Astrocyte (in vitro differentiated cells and primary cell): ENCODE measurements around the gene SLCO3A1. TPM values are rescaled to one million over a fixed set of nuclear protein-coding genes. Genes with fewer than 3 reads are reported as not detected.

Source experiments
- DNase-seq: peaks from one replicate; pipeline ENCODE4 v3.0.0-alpha.2; 2010; ENCODE audit warnings: low read depth
- FAIRE-seq: peaks from 2 replicates; lab custom pipeline; 2011; peaks lifted over from hg19 to GRCh38; lab: Jason Lieb, UNC
- H2AFZ ChIP-seq: 2 replicates; pipeline ENCODE4 v1.6.0; 2012; ENCODE audit warnings: low read depth, low read length, inconsistent platforms
- H3K27ac ChIP-seq: 2 replicates; pipeline ENCODE4 v1.5.1; 2011; ENCODE audit warnings: low read depth, low read length, inconsistent platforms
- H3K27me3 ChIP-seq: 2 replicates; pipeline ENCODE4 v1.6.0; 2011; ENCODE audit warnings: low read length, inconsistent platforms; ENCODE audit not compliant: insufficient read depth
- H3K36me3 ChIP-seq: 2 replicates; pipeline ENCODE4 v1.5.1; 2011; ENCODE audit warnings: low read length, inconsistent platforms; ENCODE audit not compliant: insufficient read depth
- H3K4me1 ChIP-seq: 2 replicates; pipeline ENCODE4 v1.5.1; 2011; ENCODE audit warnings: low read length, inconsistent platforms; ENCODE audit not compliant: insufficient read depth
- H3K4me2 ChIP-seq: 2 replicates; pipeline ENCODE4 v1.6.0; 2012; ENCODE audit warnings: low read length, inconsistent platforms
- H3K4me3 ChIP-seq: 2 replicates; pipeline ENCODE4 v1.5.1; 2011; ENCODE audit warnings: low read depth, mild to moderate bottlenecking, low read length, inconsistent platforms; ENCODE audit not compliant: insufficient read depth
- H3K79me2 ChIP-seq: 2 replicates; pipeline ENCODE4 v1.6.0; 2012; ENCODE audit warnings: mild to moderate bottlenecking, low read length, inconsistent platforms; ENCODE audit not compliant: insufficient read depth
- H3K9ac ChIP-seq: 2 replicates; pipeline ENCODE4 v1.6.0; 2012; ENCODE audit warnings: mild to moderate bottlenecking, low read length, inconsistent platforms
- H3K9me3 ChIP-seq: 2 replicates; pipeline ENCODE4 v1.5.1; 2012; ENCODE audit warnings: low read depth, mild to moderate bottlenecking, low read length, inconsistent platforms; ENCODE audit not compliant: insufficient read depth
- H4K20me1 ChIP-seq: 2 replicates; pipeline ENCODE4 v1.6.0; 2012; ENCODE audit warnings: low read length, inconsistent platforms; ENCODE audit not compliant: insufficient read depth
- H3K27ac Mint-ChIP-seq: one replicate; pipeline ENCODE4 v1.8.0; 2021; ENCODE audit warnings: mild to moderate bottlenecking, mixed read lengths; ENCODE audit not compliant: unreplicated experiment
- H3K27me3 Mint-ChIP-seq: one replicate; pipeline ENCODE4 v1.8.0; 2021; ENCODE audit warnings: low read depth, mixed read lengths; ENCODE audit not compliant: unreplicated experiment
- H3K36me3 Mint-ChIP-seq: one replicate; pipeline ENCODE4 v1.8.0; 2021; ENCODE audit warnings: low read depth, mixed read lengths; ENCODE audit not compliant: unreplicated experiment
- H3K4me1 Mint-ChIP-seq: one replicate; pipeline ENCODE4 v1.8.0; 2021; ENCODE audit warnings: low read depth, mixed read lengths; ENCODE audit not compliant: unreplicated experiment
- H3K4me3 Mint-ChIP-seq: one replicate; pipeline ENCODE4 v1.8.0; 2021; ENCODE audit warnings: mild to moderate bottlenecking, moderate library complexity, mixed read lengths; ENCODE audit not compliant: unreplicated experiment
- H3K9me3 Mint-ChIP-seq: one replicate; pipeline ENCODE4 v1.8.0; 2021; ENCODE audit warnings: mild to moderate bottlenecking, mixed read lengths; ENCODE audit not compliant: unreplicated experiment
- CTCF ChIP-seq: IDR thresholded peaks from 2 replicates; pipeline ENCODE4 v1.5.1; 2011; ENCODE audit warnings: low read depth, mild to moderate bottlenecking, inconsistent platforms, low read length, moderate library complexity; ENCODE audit not compliant: insufficient read depth
- EZH2 ChIP-seq: IDR thresholded peaks from 2 replicates; pipeline ENCODE4 v1.6.1; 2012; ENCODE audit warnings: mild to moderate bottlenecking, low read length, inconsistent platforms; ENCODE audit not compliant: insufficient read depth
- total RNA-seq: library from RNA; stranded (reverse); gene quantifications from 2 replicates; pipeline ENCODE4 v1.2.1, GENCODE V29; 2021

Gene SLCO3A1
- total RNA-seq, 1 donor from 2014 or later: 9.4 TPM

DNA sequence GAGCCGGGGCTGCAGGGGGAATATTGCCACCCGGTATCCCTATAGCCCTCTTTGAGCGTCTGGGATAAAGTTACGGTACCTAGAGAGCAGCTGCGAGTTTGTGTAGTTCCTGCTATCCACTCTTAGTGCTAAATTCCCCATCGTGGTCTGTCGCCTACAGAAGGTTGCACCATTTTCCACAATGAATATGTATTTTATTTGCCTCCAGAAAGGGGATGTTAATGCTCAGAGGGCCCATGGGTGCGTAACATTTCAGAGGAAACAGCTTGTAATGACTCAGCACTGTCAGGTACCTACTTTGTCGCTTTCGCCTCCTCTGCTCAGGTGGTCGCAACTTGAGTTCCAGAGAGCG is 1.1 kb downstream of the SLCO3A1 start:
- Mint-ChIP-seq H3K9me3 (no peaks in the 10 kb centered on the region), H3K4me3 (peak overlapping the region; percentile 85), H3K27me3 (no peaks in the 10 kb centered on the region), H3K27ac (no peak overlapping the region), H3K4me1 (peaks cover 7% of the 10 kb centered on the region), H3K36me3 (no peaks in the 10 kb centered on the region)
- H4K20me1 ChIP-seq: peaks cover 23% of the 10 kb centered on the region
- peak overlapping the region; percentile 52 for H3K9ac ChIP-seq
- peak overlapping the region; percentile 84 for H3K4me2 ChIP-seq
- H3K36me3 ChIP-seq: no peaks in the 10 kb centered on the region
- H3K9me3 ChIP-seq: no peaks in the 10 kb centered on the region
- no peaks in the 10 kb centered on the region for H3K27me3 ChIP-seq
- H3K27ac ChIP-seq: no peak overlapping the region
- TF ChIP-seq EZH2 (no peak), CTCF (no peak)
- peaks cover 10% of the 10 kb centered on the region for H3K4me1 ChIP-seq
- H3K4me3 ChIP-seq: peak overlapping the region; percentile 59
- DNase-seq: no peak
- H2AFZ ChIP-seq: no peak overlapping the region
- no peaks in the 10 kb centered on the region for H3K79me2 ChIP-seq
- FAIRE-seq: no peak

DNA sequence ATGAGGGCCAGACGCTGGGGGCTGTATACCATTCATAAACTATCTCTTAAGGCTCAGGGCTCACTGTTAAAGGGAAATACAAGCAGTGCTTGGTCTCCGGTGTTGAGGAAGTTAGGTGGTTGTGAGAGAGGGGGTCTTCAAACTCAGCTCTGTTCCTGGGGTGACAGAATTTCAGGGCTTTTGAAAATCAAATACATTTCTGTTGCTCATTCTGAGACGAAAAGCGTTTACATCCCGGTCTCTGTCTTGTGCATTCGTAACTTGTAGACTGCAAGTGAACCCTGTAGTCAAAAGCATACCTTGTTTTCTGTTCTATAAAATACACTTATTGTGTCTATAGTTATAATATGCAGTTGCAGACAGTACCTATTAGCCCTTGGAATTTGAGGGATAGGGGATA is 1.7 kb downstream of the SLCO3A1 start:
- H3K79me2 ChIP-seq: no peaks in the 10 kb centered on the region
- H3K36me3 ChIP-seq: no peaks in the 10 kb centered on the region
- FAIRE-seq (no peak), DNase-seq (no peak)
- H3K27me3 Mint-ChIP-seq: no peaks in the 10 kb centered on the region
- H3K27ac ChIP-seq: no peak overlapping the region
- peaks cover 10% of the 10 kb centered on the region for H3K4me1 ChIP-seq
- no peaks in the 10 kb centered on the region for H3K9me3 Mint-ChIP-seq
- peak overlapping the region; percentile 85 for H3K4me3 Mint-ChIP-seq
- no peak overlapping the region for H3K27ac Mint-ChIP-seq
- peaks cover 23% of the 10 kb centered on the region for H4K20me1 ChIP-seq
- H3K4me3 ChIP-seq: no peak overlapping the region
- no peak overlapping the region for H3K9ac ChIP-seq
- no peak overlapping the region for H2AFZ ChIP-seq
- H3K4me1 Mint-ChIP-seq: peaks cover 7% of the 10 kb centered on the region
- H3K9me3 ChIP-seq: no peaks in the 10 kb centered on the region
- no peak overlapping the region for H3K4me2 ChIP-seq
- TF ChIP-seq CTCF (no peak), EZH2 (no peak)
- no peaks in the 10 kb centered on the region for H3K27me3 ChIP-seq
- H3K36me3 Mint-ChIP-seq: no peaks in the 10 kb centered on the region

DNA sequence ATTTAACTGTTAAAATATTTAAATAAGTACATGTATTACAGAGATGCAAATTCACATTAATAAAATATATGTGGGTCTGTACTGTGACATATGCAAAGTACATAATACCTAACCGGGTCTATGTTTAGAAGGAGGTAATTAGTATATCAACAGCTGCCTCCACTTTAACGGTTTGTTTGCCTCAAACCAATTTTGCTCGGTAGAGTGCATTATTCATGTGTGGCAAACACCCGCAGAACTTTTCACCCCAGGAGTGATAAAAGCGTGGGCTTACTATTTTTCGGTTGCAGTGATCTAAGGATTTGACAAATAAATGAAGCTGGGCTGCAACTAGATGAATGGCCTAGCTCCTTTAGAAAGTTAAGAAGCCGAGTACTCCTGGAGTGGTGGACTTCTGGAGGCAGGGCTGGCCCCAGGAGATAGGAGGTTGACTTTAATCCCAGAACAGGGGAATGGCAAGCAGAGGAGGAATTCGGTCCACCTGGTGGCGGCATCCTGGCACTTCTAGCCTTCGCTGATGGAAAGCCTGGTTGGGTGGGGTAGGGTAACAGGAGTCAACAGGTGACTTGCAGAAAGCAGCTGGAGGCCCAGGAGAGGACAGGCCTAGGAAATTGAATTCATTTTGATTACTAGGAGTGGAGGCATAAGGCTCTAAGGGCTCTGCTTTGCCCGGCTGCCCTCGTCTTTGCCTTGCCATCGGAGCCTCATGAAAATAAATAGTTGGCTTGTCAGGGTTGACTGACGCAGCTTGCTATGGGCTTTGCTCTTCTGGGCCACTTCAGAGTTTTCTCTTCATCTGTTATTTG is 2.4 kb downstream of the SLCO3A1 start:
- Mint-ChIP-seq H3K27me3 (no peaks in the 10 kb centered on the region), H3K27ac (no peak overlapping the region), H3K9me3 (no peaks in the 10 kb centered on the region), H3K4me3 (no peak overlapping the region), H3K4me1 (peaks cover 7% of the 10 kb centered on the region), H3K36me3 (no peaks in the 10 kb centered on the region)
- Histone ChIP-seq H4K20me1 (peaks cover 23% of the 10 kb centered on the region), H3K79me2 (no peaks in the 10 kb centered on the region), H3K9me3 (no peaks in the 10 kb centered on the region), H3K27me3 (no peaks in the 10 kb centered on the region), H3K27ac (no peak overlapping the region), H3K4me1 (peaks cover 10% of the 10 kb centered on the region), H3K36me3 (no peaks in the 10 kb centered on the region), H3K4me3 (no peak overlapping the region), H3K9ac (no peak overlapping the region), H2AFZ (no peak overlapping the region), H3K4me2 (no peak overlapping the region)
- FAIRE-seq (no peak), DNase-seq (no peak)
- no peak for TF ChIP-seq EZH2
- no peak for TF ChIP-seq CTCF
